SH-SY5Y (cell line): ENCODE results near the gene NAAA.

ENCODE experiments used
- GATA2 ChIP-seq: IDR thresholded peaks from 2 replicates; pipeline ENCODE4 v1.6.1; 2011; ENCODE audit warnings: mild to moderate bottlenecking, low read depth, low read length
- GATA3 ChIP-seq: IDR thresholded peaks from 2 replicates; pipeline ENCODE4 v1.6.1; 2011; ENCODE audit warnings: low read depth, mild to moderate bottlenecking, low read length, moderate library complexity

DNA sequence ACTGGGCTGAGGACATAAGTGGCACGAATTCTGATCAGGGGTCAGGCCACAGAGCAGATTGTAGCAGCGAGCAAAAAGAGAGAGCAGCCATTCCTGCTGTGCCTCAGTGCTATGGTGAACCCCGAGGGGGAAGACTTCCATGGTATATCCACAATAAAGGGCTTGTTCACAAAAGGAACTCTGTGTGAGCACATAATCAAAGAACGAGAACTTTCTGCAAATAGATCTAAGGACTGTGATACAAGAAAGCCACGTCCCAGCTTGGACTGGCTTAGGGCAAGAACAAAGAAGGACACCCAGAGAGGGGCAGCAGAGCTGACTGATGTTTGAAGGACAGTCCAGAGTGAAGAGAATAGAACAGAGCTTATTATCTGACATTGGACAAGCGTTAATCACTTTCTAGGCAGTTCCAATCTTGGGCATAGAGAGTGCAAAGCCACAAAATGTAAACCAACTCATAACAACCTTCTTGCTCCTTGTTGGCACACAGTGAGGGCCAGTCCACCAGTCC is 62.5 kb downstream of the NAAA start:
- no peak for TF ChIP-seq GATA3
- TF ChIP-seq GATA2 = no peak
